Choroid plexus epithelial cell (primary cell): ENCODE results near the gene MYCBP2.
A peak's percentile ranks its signal among the peaks of the same experiment; 100 is the strongest.

Source experiments
- DNase-seq: peaks from one replicate; pipeline ENCODE4 v3.0.0-alpha.2; 2010; ENCODE audit warnings: low read depth
- H3K4me3 ChIP-seq: 2 replicates; pipeline ENCODE4 v1.5.1; 2011; ENCODE audit warnings: low read depth, mild to moderate bottlenecking, control low read depth, low read length, moderate library complexity
- CTCF ChIP-seq: conservative IDR thresholded peaks from 2 replicates; pipeline ENCODE4 v1.5.1; 2011; ENCODE audit warnings: low read depth, mild to moderate bottlenecking, control low read depth, inconsistent platforms, low read length, moderate library complexity

The MYCBP2 gene

DNA sequence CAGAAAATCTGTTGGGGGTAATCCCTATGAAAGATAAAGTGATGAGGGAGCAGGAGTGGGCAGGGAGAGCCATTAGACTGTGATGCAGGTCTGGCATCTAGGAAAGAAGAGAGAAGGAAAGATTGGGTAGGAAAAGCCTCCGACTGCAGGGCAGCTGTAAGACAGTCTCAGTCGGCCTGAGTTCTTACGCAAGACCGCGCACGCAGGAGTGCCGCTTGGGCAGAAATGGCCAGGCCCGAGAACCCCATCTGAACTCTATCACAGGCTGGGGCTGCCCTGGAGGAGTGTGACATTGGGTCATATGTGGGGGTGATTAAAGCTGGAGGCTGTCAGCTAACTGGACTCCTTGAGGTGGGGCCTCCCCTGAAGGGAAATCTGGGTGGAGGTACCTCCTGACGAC is 286.1 kb downstream of the MYCBP2 start:
- H3K4me3 ChIP-seq = no peak overlapping the region
- TF ChIP-seq CTCF = no peak
- DNase-seq = no peak

DNA sequence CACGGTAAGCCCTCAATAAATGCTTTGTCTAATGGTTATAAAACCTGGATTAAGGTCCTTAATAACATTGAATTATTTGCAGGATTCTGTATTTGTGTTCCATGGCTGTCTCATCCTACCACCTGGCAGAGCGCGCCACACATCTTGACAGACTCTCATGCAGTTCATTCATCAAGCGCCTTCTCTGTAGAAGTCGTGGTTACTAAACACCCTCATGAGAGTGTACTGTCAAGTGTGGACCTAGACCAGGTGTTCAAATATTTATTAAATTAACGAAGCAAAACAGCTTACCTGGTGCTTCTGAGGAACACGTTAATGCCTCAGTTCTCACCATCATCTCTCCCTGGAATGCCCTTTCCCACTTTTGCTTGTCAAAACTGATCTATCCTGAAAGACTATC is 286.8 kb downstream of the MYCBP2 start:
- DNase-seq = no peak
- no peak for TF ChIP-seq CTCF
- H3K4me3 ChIP-seq = no peak overlapping the region

DNA sequence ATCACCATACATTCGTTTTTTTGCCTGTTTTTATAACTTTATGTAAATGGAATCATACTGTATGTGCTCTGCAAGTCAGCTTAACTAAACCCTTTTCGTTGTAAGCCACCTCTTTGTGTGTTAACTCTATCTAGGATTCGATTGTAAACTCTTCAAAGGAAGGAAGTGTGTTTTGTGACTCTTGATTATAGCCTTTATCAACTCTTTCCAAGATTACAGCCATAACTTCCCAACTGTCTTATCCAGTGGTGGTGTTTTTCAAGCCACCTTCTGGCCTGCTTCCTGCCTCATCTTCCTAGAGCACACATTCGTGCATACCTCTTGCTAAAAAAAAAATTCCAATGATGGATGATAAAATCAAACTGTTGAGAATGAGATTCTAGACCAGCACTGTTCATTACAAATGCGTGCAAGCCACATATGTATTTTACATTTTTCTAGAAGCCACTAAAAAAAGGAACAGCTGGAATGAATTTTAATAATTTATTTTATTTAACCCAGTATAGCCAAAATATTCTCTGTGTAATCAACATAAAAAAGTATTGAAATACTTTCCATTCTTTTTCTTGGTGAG is 287.9 kb downstream of the MYCBP2 start:
- no peak overlapping the region for H3K4me3 ChIP-seq
- DNase-seq = no peak
- no peak for TF ChIP-seq CTCF

GRCh38 chr13:77036279-77036678 is 290.6 kb downstream of the MYCBP2 start:
- no peak overlapping the region for H3K4me3 ChIP-seq
- no peak for TF ChIP-seq CTCF
- no peak for DNase-seq

GRCh38 chr13:77034881-77035280 is 292.0 kb downstream of the MYCBP2 start:
- no peak overlapping the region for H3K4me3 ChIP-seq
- DNase-seq = peak; percentile 54
- no peak for TF ChIP-seq CTCF

DNA sequence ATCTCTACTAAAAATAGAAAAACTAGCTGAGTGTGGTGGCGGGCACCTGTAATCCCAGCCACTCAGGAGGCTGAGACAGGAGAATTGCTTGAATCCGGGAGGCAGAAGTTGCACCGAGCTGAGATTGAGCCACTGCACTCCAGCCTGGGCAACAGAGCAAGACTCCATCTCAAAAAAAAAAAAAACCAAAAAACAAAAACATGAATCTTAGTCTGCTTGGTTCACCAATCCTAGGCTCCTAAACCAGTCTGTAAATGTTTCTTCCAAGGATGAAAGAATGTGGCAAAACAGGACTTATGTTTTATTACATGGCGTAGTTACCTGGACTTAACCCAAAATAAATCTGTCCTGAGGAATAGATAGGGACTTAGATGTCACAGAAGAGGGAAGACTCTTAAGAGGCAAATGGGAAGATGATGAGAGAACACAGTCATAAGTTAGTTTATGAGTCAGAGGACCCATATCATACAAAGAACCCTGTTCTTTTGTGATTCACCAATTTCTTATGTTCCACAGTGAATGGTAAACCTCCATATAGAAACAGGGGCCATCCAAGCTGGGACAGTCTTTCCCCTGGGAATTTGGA is 293.1 kb downstream of the MYCBP2 start:
- DNase-seq = no peak
- no peak for TF ChIP-seq CTCF
- H3K4me3 ChIP-seq = no peak overlapping the region

GRCh38 chr13:77031656-77032243 is 295.1 kb downstream of the MYCBP2 start:
- no peak for TF ChIP-seq CTCF
- H3K4me3 ChIP-seq = no peak overlapping the region
- no peak for DNase-seq
